Body of pancreas (tissue), 4 donors: Measurements from ENCODE around the gene IL31RA. TPM values are rescaled to one million over a fixed set of nuclear protein-coding genes. Genes with fewer than 3 reads are reported as not detected.

Experiments used
- ATAC-seq: fragments of 150-250 bp; one replicate; pipeline ENCODE4 v1.9.1; 2016
- DNase-seq, 4 donors: peaks; one replicate each; pipeline ENCODE4 v3.0.0-alpha.2; 2019
- H3K27ac ChIP-seq, 4 donors: fragments of 200-600 bp; sonication (generic); 1 replicate in 3 of 4; 2 replicates in 1 of 4; pipeline versions ENCODE4 v1.5.1 to v1.6.1; 2016 to 2019; ENCODE audit warnings: mild to moderate bottlenecking in 1 of 4, mixed read lengths in 1 of 4, moderate library complexity in 1 of 4
- H3K27me3 ChIP-seq, 2 donors: fragments of 200-600 bp; sonication (generic); one replicate each; pipeline ENCODE4 v1.6.0; 2016; ENCODE audit warnings: mild to moderate bottlenecking in 1 of 2
- H3K36me3 ChIP-seq, 2 donors: fragments of 200-600 bp; sonication (generic); replicated peaks in 1 of 2; 2 replicates each; pipeline ENCODE4 v1.5.1; 2016; ENCODE audit warnings: low read depth in 2 of 2; ENCODE audit not compliant: insufficient read depth in 1 of 2
- H3K4me1 ChIP-seq: fragments of 200-600 bp; sonication (generic); one replicate; pipeline ENCODE4 v1.6.0; 2016
- H3K4me3 ChIP-seq, 2 donors: fragments of 200-600 bp; sonication (generic); 1 replicate in 1 of 2; 2 replicates in 1 of 2; pipeline ENCODE4 v1.5.1; 2016 to 2019
- H3K9me3 ChIP-seq, 3 donors: fragments of 200-600 bp; sonication (generic); 1 replicate in 2 of 3; 2 replicates in 1 of 3; pipeline ENCODE4 v1.5.1; 2016
- POLR2A ChIP-seq, 3 donors: fragments of 450-650 bp; IDR thresholded peaks; one replicate each; pipeline ENCODE4 v1.6.1; 2016; ENCODE audit warnings: antibody characterized with exemption in 3 of 3, mild to moderate bottlenecking in 2 of 3
- WGBS, 2 donors: methylation state at CpG; one replicate each; pipeline ENCODE4 v1.1.5; 2017; 5-methylcytosine and 5-hydroxymethylcytosine counted together
- intact Hi-C: fragments of 100-400 bp; cut with DNase I; formaldehyde crosslinking; loops from one replicate; pipeline ENCODE4 v1.15.1; 2023
- total RNA-seq, 2 donors: library from RNA; depleted of rRNA; stranded (reverse); fragments of >200 nt; gene quantifications; one replicate each; pipeline ENCODE4 v1.1.0, GENCODE V29; 2016
- TF ChIP-seq, protein P1 (sequence below), 7 experiments: fragments of 450-650 bp in 4 of 7; fragments of 200-600 bp in 3 of 7; sonication (generic) in 3 of 7; IDR thresholded peaks; one replicate each; pipeline ENCODE4 v1.5.1; 2016 to 2019; ENCODE audit warnings: antibody characterized with exemption in 7 of 7

IL31RA gene
- total RNA-seq, 2 donors from 2014 or later = not detected

DNA sequence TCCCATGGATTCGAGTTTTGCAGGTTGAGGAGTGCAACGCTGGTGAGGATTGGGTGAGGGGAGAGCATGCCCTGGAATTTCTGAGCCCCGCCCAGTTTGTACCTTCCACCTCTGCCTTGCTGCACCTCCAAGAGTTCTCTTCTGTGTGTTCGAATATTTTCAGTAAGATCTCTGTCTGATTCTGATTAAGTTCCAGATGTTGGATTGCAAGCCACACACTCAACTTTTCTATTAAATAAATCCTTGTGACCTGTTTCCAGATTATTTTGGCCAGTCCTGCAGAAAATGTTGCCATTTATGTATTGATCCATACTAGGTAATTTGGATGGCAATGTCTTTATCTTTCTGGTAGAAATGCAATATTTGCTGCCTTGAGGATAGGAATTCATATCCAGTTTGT is 54.1 kb downstream of the IL31RA start:
- Histone ChIP-seq H3K9me3 (no peaks in the 10 kb centered on the region), H3K27me3 (no peaks in the 10 kb centered on the region), H3K27ac (no peak overlapping the region), H3K36me3 (no peaks in the 10 kb centered on the region), H3K4me3 (no peak overlapping the region), H3K4me1 (no peaks in the 10 kb centered on the region)
- no peak for TF ChIP-seq POLR2A (IDR thresholded peaks at IDR 0.05)
- TF ChIP-seq, protein P1, sequence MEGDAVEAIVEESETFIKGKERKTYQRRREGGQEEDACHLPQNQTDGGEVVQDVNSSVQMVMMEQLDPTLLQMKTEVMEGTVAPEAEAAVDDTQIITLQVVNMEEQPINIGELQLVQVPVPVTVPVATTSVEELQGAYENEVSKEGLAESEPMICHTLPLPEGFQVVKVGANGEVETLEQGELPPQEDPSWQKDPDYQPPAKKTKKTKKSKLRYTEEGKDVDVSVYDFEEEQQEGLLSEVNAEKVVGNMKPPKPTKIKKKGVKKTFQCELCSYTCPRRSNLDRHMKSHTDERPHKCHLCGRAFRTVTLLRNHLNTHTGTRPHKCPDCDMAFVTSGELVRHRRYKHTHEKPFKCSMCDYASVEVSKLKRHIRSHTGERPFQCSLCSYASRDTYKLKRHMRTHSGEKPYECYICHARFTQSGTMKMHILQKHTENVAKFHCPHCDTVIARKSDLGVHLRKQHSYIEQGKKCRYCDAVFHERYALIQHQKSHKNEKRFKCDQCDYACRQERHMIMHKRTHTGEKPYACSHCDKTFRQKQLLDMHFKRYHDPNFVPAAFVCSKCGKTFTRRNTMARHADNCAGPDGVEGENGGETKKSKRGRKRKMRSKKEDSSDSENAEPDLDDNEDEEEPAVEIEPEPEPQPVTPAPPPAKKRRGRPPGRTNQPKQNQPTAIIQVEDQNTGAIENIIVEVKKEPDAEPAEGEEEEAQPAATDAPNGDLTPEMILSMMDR (IDR thresholded peaks at IDR 0.05) = no peak
- ATAC-seq (no peak), DNase-seq (no peak)
- intact Hi-C loops = no loop called here
- WGBS, 2 donors = 67 to 80% methylated on average over 4 of the region's 4 CpGs

DNA sequence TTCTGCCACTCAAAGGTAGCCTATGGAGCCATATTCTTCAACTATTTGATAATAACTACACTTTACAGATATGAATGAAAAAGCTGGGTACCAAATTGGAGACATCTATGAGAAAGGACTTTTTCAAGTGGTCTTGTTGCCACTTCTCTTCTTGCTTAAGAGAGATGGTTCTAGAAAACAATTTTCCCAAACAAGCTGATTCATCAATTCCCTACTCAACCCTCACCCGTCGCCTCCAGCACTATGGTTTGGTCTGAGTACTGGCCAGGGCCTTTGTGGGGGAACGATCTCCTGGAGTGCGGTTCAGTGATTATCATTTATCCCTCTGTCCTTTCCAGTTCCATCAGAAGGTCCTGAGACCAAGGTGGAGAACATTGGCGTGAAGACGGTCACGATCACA is 56.8 kb downstream of the IL31RA start:
- 91 to 95% methylated on average over 7 of the region's 7 CpGs for WGBS, 2 donors
- Histone ChIP-seq H3K4me1 (no peaks in the 10 kb centered on the region), H3K9me3 (no peaks in the 10 kb centered on the region), H3K27ac (no peak overlapping the region), H3K27me3 (no peaks in the 10 kb centered on the region), H3K4me3 (no peak overlapping the region), H3K36me3 (no peaks in the 10 kb centered on the region)
- TF ChIP-seq, protein P1 (IDR thresholded peaks at IDR 0.05) = no peak
- no peak for TF ChIP-seq POLR2A (IDR thresholded peaks at IDR 0.05)
- intact Hi-C loops = no loop called here
- DNase-seq = no peak
- no peak for ATAC-seq

DNA sequence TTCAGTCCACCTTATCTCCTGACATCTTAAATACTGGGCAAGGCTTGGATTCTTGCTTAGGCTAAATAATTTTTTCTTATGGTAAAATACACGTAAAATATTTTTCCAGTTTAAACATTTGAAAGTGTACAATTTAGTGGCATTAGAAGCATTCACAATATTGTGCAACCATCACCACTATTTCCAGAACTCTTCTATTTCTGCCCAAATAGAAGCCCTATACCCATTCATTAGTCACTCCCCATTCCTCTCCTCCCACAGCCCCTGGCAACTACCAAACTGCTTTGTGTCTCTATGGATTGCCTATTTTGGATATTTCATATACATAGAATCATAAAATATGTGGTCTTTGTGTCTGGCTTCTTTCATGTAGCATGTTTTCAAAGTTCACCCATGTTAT is 57.6 kb downstream of the IL31RA start:
- ATAC-seq (no peak), DNase-seq (no peak)
- no peak overlapping the region for H3K4me3 ChIP-seq
- TF ChIP-seq POLR2A (IDR thresholded peaks at IDR 0.05) = no peak
- TF ChIP-seq, protein P1 (IDR thresholded peaks at IDR 0.05) = no peak
- intact Hi-C loops = no loop called here
- H3K9me3 ChIP-seq = no peaks in the 10 kb centered on the region
- no peaks in the 10 kb centered on the region for H3K36me3 ChIP-seq
- 40 to 93% methylated on average over 1 of the region's 1 CpG for WGBS, 2 donors
- no peaks in the 10 kb centered on the region for H3K4me1 ChIP-seq
- H3K27ac ChIP-seq = no peak overlapping the region
- no peaks in the 10 kb centered on the region for H3K27me3 ChIP-seq

DNA sequence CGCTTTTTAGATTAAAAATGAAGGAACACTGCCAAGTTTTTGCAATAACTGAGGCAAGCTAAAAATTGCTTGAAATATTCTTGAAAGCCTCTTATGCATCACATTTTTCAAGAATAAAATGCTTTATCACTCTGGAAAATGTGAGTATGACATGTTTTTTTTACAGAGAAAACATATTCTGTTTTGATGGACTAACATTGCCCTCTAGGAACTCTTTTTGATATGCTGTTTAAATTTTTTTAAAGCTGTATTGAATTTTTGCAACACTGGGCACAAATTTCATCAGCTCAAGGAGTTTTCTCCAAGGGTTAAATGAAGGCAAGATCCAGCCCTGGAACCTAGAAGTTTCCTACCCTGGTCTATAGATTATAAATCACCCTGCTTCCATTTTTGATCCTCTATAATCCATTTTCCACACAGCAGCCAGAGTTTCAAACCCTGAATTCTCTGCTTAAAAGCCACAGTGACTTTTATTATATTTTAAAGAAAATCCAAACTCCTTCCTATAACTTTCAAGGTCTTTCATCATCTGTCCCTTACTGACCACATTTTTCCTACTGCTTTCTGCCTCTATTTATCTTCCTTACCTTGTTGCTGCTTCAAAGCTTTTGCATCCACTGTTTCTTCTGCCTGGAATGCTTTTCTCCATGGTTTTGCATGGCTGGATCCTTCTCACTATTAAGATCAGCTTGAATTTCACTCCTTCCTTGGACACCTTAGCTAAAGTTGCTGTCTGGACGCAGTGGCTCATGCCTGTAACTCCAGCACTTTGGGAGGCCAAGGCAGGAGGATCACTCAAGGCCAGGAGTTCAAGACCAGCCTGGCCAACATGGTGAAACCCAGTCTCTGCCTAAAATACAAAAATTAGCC is 60.9 kb downstream of the IL31RA start:
- Histone ChIP-seq H3K9me3 (no peaks in the 10 kb centered on the region), H3K36me3 (no peaks in the 10 kb centered on the region), H3K4me3 (no peak overlapping the region), H3K27ac (no peak overlapping the region), H3K27me3 (no peaks in the 10 kb centered on the region), H3K4me1 (no peaks in the 10 kb centered on the region)
- intact Hi-C loops = no loop called here
- DNase-seq (no peak), ATAC-seq (no peak)
- WGBS, 2 donors = 60 to 76% methylated on average over 2 of the region's 2 CpGs
- TF ChIP-seq, protein P1 (IDR thresholded peaks at IDR 0.05) = no peak
- no peak for TF ChIP-seq POLR2A (IDR thresholded peaks at IDR 0.05)
